Activated CD4-positive, alpha-beta T cell treated with anti-CD3 and anti-CD28 coated beads, Interleukin-2, Interleukin-6, amounts not matched to agents 100 ng/mL and 50 ng/mL, durations not matched to agents 16 hours and 8 hours (primary cell): ENCODE data around the gene TFB1M.
"Not testable (repeated sequence)": the region's sequence is repeated elsewhere in the genome, so short reads cannot be mapped to it uniquely, and the experiment has no call there.

Source experiments
- DNase-seq: peaks from one replicate; pipeline ENCODE4 v3.0.0-alpha.2; 2020

The TFB1M gene

GRCh38 chr6:155314092-155314772, at the start of gene TFB1M:
Gene TFB1M, minus strand, starts transcription at chr6:155314484. Its CDS starts 56 bp downstream, at chr6:155314428.
- peak; percentile 100 for DNase-seq

GRCh38 chr6:155364021-155364420, 49.7 kb upstream of the TFB1M start:
- DNase-seq = not testable (repeated sequence)

DNA sequence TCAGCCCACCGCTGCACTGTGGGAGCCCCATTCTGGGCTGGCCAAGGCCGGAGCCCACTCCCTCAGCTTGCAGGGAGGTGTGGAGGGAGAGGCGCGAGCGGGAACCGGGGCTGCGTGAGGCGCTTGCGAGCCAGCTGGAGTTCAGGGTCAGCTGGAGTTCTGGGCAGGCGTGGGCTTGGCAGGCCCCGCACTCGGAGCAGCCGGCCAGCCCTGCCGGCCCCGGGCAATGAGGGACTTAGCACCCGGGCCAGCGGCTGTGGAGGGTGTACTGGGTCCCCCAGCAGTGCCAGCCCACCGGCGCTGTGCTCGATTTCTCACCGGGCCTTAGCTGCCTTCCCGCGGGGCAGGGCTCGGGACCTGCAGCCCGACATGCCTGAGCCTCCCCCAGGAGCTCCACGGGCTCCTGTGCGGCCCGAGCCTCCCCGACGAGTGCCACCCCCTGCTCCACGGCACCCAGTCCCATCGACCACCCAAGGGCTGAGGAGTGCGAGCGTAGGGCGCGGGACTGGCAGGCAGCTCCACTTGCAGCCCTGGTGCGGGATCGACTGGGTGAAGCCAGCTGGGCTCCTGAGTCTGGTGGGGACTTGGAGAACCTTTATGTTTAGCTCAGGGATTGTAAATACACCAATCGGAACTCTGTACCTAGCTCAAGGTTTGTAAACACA, 48.8 kb upstream of the TFB1M start:
- DNase-seq = not testable (repeated sequence)

- no peak for DNase-seq
Observed at GRCh38 chr6:155354167-155354566, 39.9 kb upstream of the TFB1M start.

GRCh38 chr6:155352811-155353210, 38.5 kb upstream of the TFB1M start:
- DNase-seq = no peak

DNA sequence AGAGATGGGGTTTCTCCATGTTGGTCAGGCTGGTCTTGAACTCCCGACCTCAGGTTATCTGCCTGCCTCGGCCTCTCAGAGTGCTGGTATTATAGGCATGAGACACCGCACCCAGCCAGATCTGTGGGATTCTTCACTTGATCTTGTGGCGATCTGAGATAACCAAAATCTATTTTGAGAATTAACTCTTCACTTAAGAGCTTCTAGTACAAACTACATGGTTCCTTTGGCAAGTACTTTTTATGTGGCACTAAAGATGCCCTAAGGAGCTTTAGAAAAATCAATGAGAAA, 37.8 kb upstream of the TFB1M start:
- DNase-seq = no peak

DNA sequence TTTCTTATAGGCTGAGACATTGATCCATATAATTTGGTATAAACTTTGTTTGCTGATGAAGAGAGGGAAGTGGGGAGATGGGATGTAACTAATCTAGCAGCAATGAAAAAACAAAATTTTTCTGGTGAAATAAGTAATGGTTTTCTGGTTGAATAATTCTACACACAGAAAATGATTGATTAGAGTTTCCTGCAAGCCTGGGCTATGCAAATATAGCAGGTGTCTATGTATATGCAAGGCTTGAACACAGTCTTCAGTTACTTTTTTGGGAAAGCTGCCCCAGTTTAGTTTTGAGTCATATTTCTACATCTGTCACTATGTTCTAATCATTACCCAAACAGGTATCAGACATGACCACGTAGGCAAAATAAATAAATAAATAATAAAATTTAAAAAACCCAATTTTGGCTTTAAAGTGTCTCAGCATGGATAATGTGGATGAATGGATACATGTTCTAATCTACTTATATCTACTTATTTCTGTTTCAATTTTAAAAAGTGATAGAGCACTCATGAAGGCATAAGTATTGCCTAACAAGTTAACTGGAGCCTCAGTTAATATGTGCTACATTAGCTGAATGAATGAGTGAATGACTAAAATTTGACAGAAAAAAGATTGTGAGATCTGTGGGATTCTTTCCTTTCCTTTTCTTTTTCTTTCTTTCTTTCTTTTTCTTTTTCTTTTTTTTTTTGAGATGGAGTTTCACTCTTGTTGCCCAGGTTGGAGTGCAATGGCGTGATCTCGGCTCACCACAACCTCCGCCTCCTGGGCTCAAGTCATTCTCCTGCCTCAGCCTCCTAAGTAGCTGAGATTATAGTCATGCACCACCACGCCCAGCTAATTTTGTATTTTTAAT, 37.2 kb upstream of the TFB1M start:
- DNase-seq = no peak

DNA sequence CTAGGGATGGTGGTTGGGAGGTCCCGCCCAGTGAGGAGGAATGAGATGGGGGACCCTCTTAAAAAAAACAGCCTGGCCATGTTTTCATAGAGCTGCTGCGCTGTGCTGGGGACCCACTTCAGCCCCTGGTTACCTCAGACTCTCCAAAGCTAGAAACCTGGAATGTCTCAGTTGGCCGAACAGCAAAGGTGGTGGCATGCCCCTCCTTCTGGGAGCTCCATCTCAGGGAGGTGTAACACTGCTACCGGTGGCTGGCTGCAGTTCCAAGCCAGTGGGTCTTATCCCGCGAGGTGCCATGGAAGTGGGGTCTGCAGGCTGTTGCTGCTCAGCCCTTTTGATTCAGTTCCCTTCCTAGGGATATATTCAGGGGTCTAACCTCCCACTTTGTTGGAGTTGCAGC, 35.7 kb upstream of the TFB1M start:
- no peak for DNase-seq

- DNase-seq = no peak
Observed at GRCh38 chr6:155349129-155349528, 34.8 kb upstream of the TFB1M start.

DNA sequence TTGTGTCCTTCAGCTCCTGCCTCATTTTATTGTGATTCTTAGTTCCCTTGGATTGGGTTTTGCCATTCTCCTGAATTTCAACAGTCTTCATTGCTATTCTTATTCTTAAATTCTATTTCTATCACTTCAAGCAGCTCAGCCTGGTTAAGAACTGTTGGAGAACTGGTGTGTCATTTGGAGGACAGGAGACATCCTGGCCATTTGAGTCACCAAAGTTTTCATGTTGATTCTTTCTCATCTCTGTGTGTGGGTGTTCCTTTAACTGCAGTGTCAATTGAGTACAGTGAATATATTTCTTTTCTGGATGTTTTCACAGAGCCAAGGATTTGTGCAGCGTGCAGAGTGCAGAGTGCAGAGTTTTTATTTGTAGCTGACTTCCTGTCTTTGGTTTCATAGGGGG, 33.5 kb upstream of the TFB1M start:
- no peak for DNase-seq

DNA sequence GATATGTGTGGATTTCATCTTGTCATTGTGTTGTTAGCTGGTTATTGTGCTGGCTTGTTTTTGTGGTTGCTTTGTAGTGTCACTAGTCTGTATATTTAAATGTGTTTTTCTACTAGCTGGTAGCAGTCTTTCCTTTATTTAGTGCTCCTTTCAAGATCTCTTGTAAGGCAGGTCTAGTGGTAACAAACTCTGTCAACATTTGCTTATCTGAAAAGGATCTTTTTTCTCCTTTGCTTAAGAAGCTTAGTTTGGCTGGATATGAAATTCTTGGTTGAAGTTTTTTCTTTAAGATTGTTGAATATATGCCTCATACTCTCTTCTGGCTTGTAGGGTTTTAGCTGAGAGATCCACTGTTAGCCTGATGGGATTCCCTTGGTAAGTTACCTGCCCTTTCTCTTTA, 32.7 kb upstream of the TFB1M start:
- DNase-seq = no peak

- DNase-seq = no peak
Observed at GRCh38 chr6:155344341-155345006, 30.2 kb upstream of the TFB1M start.

- no peak for DNase-seq
Observed at GRCh38 chr6:155341130-155341828, 27.0 kb upstream of the TFB1M start.

- no peak for DNase-seq
Observed at GRCh38 chr6:155340464-155341129, 26.3 kb upstream of the TFB1M start.

DNA sequence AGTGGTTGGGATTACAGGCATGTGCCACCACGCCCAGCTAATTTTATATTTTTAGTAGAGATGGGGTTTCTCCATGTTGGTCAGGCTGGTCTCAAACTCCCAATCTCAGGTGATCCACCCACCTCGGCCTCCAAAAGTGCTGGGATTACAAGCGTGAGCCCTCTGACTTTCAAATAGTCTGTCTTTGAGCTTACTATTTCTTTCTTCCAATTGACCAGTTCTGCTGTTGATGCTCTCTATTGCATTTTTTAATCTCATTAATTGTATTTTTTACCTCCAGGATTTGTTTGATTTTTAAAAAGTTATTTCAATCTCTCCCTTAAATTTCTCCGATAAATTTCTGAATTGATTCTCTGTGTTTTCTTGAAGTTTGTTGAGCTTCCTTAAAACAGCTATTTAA, 25.6 kb upstream of the TFB1M start:
- DNase-seq = not testable (repeated sequence)

DNA sequence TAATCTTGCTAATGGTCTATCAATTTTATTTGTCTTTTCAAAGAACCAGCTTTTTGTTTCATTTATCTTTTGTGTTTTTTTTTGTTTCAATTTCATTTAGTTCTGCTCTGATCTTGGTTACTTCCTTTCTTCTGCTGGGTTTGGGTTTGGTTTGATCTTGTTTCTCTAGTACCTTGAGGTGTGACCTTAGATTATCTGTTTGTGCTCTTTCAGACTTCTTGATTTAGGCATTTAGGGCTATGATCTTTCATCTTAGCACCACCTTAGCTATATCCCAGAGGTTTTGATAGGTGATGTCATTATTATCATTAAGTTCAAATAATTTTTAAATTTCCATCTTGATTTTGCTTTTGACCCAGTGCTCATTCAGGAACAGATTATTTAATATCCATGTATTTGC, 24.0 kb upstream of the TFB1M start:
- not testable (repeated sequence) for DNase-seq

- no peak for DNase-seq
Observed at GRCh38 chr6:155335265-155335664, 21.0 kb upstream of the TFB1M start.

DNA sequence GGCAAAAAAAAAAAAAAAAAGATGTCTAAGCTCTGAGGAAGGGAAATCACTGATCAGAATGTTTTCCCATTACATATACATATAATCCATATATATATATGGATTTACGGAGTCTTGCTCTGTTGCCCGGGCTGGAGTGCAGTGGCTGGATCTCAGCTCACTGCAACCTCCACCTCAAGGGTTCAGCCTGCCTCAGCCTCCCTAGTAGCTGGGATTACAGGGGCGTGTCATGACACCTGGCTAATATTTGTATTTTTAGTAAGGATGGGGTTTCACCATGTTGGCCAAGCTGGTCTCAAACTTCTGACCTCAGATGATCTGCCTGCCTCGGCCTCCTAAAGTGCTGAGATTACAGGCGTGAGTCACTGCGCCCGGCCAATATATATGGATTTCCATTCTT, 19.8 kb upstream of the TFB1M start:
- DNase-seq = not testable (repeated sequence)

DNA sequence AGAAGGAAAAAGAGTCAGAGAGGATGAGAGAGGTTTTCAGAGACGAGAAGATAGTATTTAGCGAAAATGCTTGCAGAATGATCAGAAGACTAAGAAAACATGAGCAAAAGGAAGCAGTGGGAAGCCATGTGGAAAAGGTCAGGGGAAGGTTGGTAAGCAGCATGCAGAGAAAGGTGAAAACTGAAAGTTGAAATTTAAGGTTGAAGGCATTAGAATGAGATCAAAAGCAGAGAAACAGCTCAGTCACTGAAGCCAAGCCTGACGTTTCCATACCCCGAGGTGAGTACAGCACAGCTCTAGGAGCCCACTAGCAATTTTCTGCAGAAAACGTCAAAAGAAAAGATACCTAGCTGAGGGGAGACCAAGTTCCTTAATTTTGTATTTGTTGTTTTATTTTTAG, 19.1 kb upstream of the TFB1M start:
- DNase-seq = no peak

DNA sequence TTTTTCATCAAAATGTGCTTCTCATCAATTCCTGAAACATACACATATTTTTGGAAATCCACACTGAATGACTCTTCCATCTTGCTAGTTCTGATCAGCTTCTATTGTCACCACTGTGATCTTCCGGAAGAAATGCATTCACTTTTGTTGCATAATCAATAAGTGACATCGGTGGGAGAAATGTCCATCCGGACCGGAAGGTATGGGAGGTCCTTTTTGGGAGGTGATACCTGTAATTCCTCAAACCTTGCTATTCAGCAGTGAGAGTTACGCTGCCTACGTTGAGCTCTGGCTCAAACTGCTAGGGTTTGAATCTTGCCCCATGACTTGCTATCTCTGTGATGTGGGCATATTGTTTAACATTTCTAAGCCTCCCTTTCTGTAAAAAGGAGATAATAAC, 16.6 kb upstream of the TFB1M start:
- no peak for DNase-seq

DNA sequence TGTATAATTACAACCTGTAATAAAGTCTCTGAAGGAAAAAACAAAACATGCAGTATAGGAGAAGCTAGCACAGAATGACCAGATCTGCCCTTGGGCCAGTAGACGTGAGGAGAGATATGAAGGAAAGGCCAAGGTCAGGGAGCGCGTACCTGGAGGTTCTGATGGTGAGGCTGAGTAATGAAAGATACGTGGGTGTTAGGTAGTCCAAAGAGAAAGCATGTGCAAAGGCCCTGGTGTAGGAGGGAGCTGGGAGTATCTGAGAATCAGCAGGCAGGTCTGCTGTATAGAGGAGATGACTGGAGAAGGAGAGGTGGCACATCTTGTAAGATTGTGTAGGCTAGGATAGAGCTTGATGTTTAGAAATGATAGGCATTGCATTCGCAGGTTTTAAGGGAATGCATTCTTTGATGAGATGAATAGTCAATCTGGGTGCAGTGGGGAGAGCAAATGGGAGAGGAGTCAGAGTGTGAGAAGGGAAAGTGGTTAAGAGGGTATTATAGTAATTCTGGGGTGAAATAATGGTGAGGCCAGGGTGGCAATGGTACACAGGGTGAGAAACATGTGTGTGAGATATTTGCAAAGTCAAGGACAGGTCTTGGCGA, 15.9 kb upstream of the TFB1M start:
- DNase-seq = no peak
